ENCODE measurements around the gene TMEM269.
"Not testable (repeated sequence)": the region's sequence is repeated elsewhere in the genome, so short reads cannot be mapped to it uniquely, and the experiment has no call there.

The TMEM269 gene

DNA sequence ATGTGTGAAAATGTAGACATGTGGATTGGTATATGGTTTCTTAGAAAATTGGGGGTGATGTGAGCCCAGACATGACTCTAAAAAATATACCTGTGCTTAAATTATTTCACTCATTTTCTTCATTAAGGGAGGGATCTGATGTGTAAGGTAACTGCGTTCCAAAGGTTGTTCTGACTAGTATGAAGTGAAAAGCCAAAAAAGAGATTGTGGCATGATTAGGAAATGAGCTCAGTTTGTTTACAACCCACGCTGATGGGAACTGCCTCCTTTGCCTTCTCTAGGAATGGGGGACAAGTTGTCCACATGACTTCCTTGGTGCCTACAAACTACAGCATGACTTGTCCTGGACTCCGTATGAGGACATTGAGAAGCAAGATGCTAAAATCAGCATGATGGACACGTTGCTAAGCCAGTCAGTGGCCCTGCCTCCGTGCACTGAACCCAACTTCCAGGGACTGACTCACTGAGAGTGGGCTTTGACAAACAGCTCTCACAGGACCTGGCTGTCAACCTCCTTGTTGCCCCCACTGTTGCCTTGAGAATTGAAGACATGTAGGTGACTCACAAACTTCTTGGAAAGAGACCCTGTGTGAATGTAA lies 9.8 kb upstream of the TMEM269 start:
- peak in 1 of 51 donors; percentile 50 for DNase-seq

DNA sequence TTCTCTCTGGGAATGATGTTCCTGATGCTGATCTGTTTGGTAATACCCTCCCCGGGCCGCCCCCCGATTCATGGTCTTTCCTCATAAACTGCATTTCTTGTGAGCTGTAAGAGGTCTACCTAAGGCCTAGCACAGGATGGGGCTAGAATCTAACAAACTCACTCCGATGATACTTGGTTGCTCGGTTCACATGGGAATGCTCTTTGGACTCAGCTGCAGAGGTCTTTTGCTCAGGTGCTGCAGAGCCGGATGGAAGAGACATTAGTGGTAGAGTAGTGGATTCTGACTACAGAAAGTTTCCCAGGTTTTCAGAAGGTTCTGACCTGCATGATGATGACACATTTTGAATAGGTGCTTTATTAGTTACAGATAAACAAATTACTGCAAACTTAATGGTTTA lies 8.3 kb upstream of the TMEM269 start:
- DNase-seq = no peak

DNA sequence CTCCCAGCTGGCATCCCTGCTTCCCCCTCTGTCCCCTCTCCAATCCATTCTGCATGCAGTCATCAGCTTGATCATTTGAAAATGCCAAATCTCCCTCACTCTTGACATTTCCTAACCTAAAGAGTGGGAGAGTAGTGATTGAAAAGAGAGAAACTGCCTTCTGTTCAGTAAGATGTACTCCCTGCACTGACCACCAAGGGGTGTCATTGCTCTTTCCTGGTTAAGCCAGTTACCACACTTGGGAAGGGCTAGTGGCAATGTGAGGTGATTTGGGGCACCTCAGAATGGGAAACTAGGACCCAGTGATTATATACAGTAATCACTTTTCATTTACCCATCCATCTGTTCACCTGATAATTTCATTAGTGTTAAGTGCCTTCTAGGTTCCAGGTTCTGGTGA lies 6.9 kb upstream of the TMEM269 start:
- peak in 13 of 51 donors; percentile 2 to 43 (median 25) for DNase-seq

DNA sequence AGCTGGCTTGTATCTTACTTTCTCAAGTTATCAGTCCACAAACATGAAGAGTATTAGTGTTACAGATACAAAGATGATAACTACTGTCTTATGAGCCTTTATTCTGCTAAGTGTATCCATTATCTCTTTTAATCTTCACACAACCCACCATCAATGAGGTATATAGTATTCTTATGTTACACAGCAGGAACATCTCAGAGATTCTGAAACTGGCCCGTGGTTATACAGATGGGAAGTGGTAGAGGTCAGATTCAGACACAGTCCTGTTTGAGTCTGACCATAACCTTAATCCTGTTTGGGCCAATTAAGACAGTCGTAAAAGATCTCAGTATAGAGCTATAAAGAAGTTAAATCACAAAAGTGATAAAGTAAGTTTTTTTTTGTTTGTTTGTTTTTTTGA lies 5.1 kb upstream of the TMEM269 start:
- DNase-seq = no peak

DNA sequence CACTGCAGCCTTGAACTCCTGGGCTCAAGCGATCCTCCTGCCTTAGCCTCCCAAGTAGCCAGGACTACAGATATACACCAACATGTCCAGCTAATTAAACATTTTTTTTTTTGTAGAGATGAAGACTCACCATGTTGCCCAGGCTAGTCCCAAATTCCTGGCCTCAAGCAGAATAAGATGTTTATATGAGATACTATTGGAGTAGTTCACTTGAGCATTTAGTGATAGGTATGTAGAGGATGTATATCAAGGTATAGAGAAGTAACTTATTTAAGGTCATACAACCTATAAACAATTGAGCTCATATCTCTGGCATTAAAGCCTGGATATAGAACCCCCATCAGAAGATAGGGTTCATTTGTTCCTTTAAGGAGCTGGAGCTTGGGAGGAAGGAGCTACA lies 4.6 kb upstream of the TMEM269 start:
- no peak for DNase-seq

DNA sequence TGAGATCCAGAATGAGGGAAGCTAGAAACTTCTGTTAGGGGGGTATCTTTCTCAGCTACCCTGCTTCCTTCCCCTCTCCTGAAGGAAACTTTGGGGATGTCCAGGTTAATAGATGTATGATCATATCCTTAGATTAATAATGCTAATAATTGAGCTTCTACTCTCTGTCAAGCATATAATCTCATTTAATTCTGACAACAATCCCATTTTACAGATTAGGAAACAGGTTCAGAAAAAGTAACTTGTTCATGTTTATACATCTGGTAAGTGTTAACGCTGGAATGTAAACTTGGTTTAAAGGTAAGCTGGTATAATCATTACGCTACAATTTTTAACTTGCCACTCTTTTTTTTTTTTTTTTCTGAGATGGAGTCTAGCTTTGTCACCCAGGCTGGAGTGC lies 1.7 kb upstream of the TMEM269 start:
- no peak for DNase-seq

DNA sequence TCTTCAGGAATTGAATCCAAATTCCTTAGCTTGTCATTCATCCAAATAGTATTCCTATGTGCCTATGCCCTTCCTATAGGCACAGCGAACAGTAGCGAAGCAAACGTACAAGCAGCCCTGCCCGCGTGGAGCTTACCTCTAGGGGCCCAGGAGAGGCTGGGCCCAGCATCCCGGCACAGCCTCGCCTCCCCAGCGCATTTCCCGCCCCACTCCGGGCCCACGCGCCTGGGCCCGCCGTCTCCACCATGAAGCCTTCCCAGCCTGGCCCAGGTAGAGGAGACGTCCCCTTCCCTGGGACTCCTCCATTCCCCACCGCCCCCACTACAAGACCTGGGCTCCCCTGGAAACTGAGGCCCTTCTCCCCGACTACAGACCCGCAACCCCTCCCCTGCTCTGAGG lies 245 bp upstream of the TMEM269 start:
- DNase-seq = no peak

DNA sequence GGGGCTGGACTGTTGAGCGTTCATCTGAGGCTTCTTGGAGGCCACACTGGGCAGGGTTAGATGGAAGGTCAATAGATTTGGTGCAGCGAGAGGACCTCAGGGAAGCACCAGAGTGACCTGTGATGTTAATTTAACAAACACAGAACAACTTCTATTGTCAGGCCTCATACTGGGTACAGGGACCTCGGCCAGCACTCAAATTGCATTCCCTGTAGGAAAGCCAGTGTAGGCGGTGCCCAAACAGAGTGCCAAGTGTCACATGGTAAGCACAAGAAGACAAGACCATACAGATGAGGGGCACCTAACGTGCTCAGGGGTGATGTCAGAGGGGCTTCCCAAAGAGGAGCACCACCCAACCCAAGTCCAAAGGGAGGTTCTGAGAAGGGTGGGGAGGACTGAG lies 1.3 kb downstream of the TMEM269 start:
- DNase-seq = no peak

DNA sequence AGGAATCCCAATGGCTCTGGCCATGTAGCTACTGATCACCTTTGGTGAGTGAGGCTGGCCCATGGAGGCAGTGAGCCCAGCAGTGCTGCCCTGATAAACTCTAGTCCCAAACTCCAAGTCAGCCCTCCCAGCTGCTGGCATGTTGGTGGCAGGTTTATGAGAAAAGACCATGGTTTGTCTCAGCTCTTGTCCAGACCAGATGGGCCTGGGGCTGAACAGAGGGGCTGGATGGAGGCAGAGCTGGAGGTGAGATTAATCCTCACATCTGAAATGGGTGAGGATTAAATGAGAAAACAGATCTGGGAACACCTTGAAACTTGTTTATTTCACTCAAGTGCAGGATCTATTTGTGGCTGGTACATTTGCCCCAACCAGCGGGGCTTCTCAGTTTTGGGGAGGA lies 3.2 kb downstream of the TMEM269 start:
- DNase-seq = no peak

DNA sequence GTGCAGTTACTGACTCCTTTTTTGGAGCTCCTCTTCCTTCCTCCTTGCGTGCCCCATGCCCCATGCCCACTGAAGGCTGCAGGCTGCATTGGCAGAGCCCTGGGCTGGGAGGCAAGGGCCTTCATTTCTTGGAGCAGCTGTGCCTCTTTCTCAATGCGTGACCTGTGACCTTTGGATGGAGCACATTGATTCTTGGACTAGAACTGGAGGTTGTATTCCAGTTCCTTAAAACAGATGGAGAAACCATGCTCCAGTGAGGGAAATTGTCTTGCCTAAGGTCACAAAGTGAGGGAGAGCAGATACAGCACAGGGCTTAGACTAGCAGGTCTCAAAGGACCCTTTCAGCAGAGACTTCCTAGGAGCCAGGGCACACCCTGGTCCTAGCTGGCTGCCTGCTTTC lies 9.0 kb downstream of the TMEM269 start:
- no peak for DNase-seq

DNA sequence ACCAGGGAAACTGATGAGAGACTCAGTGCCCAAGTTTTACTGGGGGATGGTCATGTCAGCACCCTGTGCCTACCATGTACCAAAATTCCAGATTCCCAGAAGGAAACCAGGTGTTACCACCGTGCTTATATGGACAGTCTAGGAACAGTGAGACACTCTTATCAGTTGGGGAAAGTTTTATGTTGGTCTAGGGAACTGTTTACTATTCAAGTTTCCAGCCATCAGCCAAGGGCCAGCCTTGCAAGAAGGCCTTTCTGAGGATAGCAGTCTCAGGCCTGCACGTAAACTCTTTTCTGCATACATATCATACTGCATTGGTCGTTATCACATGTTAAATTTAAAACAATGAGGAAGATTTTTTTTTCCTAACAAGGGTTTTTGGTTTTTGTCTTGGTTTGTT lies 12.6 kb downstream of the TMEM269 start:
- DNase-seq = no peak

DNA sequence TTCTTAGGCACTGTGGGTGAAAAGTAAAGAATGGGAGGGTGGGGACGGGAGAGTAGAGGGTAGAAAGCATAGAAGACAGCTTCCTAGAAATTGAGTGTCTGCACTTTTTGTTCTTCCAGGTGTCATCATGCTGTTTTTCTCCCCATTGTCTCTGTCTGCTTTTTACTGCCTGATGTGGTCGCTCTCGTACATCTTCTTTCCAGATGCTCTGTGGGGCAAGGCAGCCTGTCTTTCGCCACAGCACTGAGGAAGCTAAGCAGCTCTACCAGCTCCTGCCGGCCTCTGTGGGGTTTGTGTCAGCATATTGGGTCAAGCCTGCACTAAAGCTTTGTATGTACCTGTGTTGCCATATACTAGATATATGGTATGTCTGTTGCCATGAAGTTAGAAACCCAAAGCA lies 13.2 kb downstream of the TMEM269 start:
- peak in 1 of 51 donors; percentile 8 for DNase-seq

DNA sequence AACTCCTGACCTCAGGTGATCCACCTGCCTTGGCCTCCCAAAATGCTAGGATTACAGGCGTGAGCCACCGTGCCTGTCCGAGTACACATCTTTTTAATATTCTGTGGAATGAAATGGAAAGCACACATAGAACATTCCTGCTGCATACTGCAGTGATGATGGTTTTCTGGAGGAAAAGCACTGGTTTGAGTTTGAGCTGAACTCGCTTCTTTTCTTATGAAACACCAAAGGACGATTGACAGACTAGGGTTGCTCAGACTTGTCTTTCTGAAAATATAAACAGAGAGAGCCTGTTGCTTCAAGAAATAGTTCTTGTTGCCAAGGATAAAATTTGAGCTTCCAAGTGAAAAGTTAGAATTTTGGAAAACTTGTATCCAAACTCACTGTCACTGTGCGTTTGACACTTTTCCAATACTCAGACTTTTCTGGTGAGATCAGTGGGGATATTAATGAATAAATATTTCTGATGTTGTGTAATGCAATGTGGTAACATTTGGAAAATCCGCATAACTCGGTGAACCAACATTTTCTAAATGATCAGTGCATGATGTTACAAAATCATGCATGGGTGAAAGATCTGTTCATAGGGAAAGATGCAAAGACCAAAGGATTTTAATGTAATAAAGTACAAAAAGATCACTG lies 17.2 kb downstream of the TMEM269 start:
- DNase-seq = no peak

DNA sequence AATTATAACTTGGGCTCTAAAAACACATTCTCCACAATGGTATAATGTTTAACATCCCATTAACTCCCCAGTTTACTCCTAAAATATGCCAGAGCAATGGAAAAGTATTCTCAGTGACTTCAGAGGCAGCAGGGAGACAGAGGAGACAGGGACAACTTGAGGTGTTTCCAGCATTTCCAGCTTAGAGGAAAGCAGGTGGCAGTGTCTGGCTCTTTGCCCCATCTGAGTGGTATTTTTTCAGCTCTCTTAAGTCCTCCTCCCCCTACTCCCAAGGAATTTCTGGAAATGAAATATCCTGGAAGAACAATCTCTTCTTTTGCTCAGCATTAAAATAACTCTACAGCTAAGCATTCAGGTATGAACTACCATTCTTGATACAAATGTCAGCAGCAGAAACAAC lies 21.4 kb downstream of the TMEM269 start:
- DNase-seq = no peak

DNA sequence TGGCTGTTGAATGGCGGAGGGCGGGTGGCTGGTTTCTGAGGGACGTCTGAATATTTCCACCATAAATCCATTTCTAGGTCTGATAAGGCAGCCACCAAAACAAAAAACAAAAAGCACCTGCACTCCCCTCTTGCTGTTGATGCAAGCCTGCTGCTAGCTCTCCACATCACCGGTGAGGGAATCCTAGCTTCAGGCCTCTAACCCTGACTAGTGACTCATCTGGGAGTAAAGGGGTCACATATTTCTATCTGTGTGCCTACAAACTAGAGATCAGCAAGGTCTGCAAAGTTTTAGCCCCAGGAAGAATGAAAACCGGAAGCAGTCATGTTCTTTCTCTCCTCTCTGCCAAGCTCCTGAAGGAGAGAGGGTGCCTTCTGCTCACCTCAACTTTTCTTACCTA lies 21.8 kb downstream of the TMEM269 start:
- no peak for DNase-seq

DNA sequence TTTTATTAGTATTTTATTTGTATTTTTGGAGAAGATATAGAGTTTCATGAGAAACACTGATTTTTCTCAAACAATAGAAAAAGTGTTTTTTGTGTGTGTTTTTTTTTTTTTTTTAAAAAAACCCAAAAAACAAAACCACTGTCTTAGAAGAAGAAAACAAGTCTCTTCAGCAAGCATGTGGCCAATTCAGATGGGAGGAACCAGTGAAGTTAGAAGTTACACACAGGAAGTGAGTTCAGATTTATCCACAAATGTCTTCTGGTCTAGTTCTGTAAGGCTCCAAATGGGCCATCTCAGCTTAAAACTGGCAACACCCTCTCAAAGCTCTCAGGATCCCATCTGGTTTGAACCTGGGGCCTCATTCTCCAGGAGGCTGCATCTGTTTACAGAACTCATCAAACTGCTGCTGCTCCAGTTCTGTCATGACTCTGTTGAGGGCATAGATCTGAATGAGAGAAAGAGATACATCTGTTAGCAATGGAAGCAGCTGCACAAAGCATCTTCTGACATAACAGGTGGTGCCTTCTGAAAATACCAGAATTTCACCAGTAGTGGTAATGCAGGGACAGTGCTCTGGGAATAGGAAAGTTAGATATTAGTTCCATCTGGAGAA lies 22.4 kb downstream of the TMEM269 start:
- DNase-seq = no peak

DNA sequence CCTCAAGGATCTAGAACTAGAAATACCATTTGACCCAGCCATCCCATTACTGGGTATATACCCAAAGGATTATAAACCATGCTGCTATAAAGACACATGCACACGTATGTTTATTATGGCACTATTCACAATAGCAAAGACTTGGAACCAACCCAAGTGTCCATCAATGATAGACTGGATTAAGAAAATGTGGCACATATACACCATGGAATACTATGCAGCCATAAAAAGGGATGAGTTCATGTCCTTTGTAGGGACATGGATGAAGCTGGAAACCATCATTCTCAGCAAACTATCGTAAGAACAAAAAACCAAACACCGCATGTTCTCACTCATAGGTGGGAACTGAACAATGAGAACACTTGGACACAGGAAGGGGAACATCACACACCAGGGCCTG lies 30.0 kb downstream of the TMEM269 start:
- not testable (repeated sequence) for DNase-seq

DNA sequence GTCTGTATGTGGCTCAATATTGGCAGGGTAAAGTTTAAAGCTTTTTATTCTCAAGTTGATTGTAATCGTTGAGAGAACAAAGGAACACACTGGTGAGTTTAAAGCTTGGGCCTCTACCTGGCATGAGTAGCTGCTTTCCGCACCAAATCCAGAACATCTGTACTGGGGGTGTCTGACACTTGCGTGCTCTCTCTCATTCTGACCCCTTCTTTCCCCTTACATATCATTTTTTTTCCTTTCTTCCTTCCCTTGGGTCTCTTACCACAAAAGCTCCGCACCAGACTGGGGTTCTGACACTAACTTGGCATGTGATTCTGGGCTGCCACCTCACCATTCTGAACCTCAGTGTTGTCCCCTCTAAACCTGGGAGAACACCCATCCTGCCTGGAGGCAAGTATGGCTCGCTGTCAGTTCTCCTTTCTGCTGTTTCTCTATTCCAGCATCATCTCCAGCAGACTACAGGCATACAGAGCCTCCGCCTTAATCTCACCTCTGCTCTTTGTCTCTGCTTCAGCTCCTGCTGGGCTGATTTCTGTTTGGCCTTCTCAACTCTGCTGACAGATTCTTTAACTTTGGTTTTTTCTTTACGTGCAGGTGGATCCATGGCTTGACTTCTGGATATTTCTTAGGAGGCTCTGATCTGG lies 31.3 kb downstream of the TMEM269 start:
- peak in 2 of 51 donors; percentile 3 to 67 for DNase-seq

DNA sequence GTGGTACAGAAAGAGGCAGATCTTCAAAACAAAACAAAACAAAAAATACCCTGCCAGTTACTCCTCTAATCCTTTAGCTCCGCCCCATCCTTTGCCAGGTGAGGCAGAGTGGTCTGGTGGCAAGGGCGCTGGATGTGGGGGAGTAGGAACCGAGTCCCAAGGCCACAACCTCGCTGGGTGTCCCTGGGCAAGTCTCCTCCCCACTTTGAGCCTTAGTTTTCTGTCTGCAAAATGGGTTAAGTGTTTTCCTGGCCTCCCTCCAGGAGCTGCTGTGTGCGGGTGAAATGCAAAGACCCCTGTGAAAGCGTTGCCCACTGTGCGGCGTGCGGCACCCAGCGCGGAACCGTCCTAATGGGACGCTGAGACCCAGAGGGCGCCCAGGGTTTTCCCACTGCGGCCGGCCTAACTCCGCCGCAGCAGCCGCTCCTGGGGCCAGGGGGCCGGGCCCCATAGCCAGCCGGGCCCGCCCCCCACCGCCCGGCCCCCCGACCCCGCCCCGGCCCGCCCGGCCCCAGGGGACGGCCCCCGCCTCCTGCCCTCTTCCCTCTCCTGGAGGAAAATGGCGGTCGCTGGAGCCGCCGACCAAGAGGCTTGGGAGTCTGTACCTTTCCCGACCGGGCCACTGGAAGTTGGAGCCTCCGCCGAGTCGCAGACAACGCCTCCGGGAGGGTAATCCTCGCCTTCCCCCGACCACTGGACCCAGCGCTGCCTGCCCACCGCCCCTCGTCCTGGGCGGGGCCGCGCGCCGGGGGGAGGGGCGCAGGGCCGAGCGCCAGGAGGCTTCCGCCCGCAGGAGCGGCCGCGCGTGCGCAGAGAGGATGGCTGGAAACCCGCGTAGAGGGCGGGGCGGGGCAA lies 32.0 kb downstream of the TMEM269 start, which contains the start of the genes ERMAP and SVBP:
Gene ERMAP, plus strand, starts transcription at position 538 of the 855 bp plus-strand sequence. CDS start 13,327 bp downstream, outside the sequence.
Gene SVBP, minus strand, starts transcription at position 813 of the 855 bp plus-strand sequence. CDS start 853 bp downstream, outside the sequence.
- DNase-seq = peak; percentile 71 to 99 (median 89)

DNA sequence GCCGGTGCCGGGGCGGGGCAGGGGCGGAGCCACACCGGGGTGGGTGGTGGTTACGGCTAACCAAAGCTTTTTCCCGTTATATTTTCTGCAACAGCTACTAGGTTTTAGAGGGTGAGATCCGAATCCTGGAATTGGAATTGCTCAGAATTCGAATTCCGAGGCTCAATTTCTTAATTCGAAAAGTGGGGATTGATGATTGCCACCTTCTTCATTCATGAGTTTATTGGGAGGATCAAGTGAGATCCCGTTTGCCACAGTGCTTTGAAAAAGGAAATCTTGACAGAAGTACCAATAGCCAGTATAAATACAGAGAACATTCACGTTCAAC lies 32.6 kb downstream of the TMEM269 start:
- no peak for DNase-seq

DNA sequence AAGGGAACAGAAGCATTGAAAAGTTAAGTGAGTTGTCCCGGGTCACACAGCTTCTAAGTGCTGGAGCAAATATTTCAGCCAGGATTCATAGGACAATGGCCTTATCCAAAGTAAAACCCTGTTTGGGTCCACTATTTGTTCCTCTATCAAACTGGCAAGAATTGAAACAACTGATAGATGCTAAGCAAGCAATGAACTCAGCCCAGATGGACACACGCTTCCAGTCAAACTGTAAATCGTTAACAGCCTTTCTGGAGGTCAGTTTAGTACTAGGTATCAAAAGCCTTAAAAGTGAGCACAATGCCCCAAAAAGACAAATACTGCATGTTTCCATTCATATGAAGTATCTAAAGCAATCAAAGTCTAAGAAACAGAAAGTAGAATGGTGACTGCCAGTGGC lies 33.2 kb downstream of the TMEM269 start:
- DNase-seq = no peak

DNA sequence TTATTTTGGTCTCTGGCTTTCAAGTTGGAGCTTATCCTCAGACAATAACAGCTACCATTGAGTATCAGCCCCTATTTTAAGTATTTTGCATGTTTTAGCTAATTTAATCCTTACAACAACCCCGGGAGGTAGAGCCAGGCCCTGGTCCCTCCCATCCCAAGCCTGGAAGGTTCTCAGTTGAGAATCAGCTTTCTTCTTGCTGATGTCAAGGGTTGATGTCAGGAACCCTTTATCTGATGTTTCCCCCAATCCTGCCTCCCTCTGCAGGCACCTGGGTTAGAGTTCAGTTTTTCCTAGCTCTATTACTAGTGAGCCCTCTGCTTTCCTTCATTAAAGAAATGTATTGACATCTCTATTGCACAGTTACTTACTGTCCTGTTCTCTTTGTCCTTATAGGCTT lies 36.0 kb downstream of the TMEM269 start:
- DNase-seq = no peak
